CD4-positive, alpha-beta T cell (primary cell): ENCODE results near the gene MGAT5B. TPM values are rescaled to one million over a fixed set of nuclear protein-coding genes. Genes with fewer than 3 reads are reported as not detected.

Experiments
- ATAC-seq: fragments of 200-7000 bp; cut with Tn5 transposase; one replicate; pipeline ENCODE4 v1.10.0; 2022; ENCODE audit warnings: mild to moderate bottlenecking; ENCODE audit not compliant: poor library complexity
- CTCF ChIA-PET: fragments of 350-600 bp; sonication (Branson Sonifier 250); formaldehyde crosslinking; loops from one replicate; lab custom pipeline; 2021; ENCODE audit warnings: antibody characterized with exemption, inconsistent platforms; lab: Charles Lee
- POLR2A ChIA-PET: fragments of 350-600 bp; sonication (Branson Sonifier 250); formaldehyde crosslinking; loops from one replicate; lab custom pipeline; 2021; ENCODE audit warnings: antibody characterized with exemption, inconsistent platforms; lab: Charles Lee
- DNase-seq, 14 experiments: peaks; one replicate each; pipeline ENCODE4 v3.0.0-alpha.2; 2013 to 2020; ENCODE audit warnings: mixed read lengths in 2 of 14
- H3K27ac ChIP-seq, 2 donors: one replicate each; pipeline versions ENCODE4 v1.5.1 to v1.7.0; 2013; ENCODE audit warnings: low read length in 2 of 2, low read depth in 1 of 2, mild to moderate bottlenecking in 1 of 2
- H3K27me3 ChIP-seq, 2 experiments: 1 replicate in 1 of 2; 2 replicates in 1 of 2; pipeline versions ENCODE4 v1.6.1 to v1.7.0; 2013; ENCODE audit warnings: low read length in 2 of 2, control low read depth in 1 of 2, mild to moderate bottlenecking in 1 of 2, moderate library complexity in 1 of 2; ENCODE audit not compliant: insufficient read depth in 2 of 2, control insufficient read depth in 1 of 2
- H3K36me3 ChIP-seq: one replicate; pipeline ENCODE4 v1.6.1; 2013; ENCODE audit warnings: low read length, control low read depth; ENCODE audit not compliant: insufficient read depth
- H3K4me1 ChIP-seq: one replicate; pipeline ENCODE4 v1.6.1; 2013; ENCODE audit warnings: low read length, control low read depth; ENCODE audit not compliant: insufficient read depth
- H3K4me3 ChIP-seq: one replicate; pipeline ENCODE4 v1.5.1; 2013; ENCODE audit warnings: mild to moderate bottlenecking, low read length, moderate library complexity
- H3K9me3 ChIP-seq, 2 experiments: 1 replicate in 1 of 2; 2 replicates in 1 of 2; pipeline versions ENCODE4 v1.6.1 to v1.7.0; 2013; ENCODE audit warnings: low read length in 2 of 2, mild to moderate bottlenecking in 2 of 2, control low read depth in 1 of 2, moderate library complexity in 1 of 2; ENCODE audit not compliant: control insufficient read depth in 1 of 2, insufficient read depth in 1 of 2
- H3K27ac Mint-ChIP-seq: one replicate; pipeline ENCODE4 v1.8.0; 2020; ENCODE audit warnings: mixed read lengths
- H3K27me3 Mint-ChIP-seq: one replicate; pipeline ENCODE4 v1.8.0; 2021; ENCODE audit warnings: mixed read lengths
- H3K36me3 Mint-ChIP-seq: one replicate; pipeline ENCODE4 v1.8.0; 2021; ENCODE audit warnings: low read depth, mixed read lengths
- H3K4me1 Mint-ChIP-seq: one replicate; pipeline ENCODE4 v1.8.0; 2021; ENCODE audit warnings: low read depth, mixed read lengths
- H3K4me3 Mint-ChIP-seq: one replicate; pipeline ENCODE4 v1.8.0; 2020; ENCODE audit warnings: mild to moderate bottlenecking, mixed read lengths
- H3K9me3 Mint-ChIP-seq: one replicate; pipeline ENCODE4 v1.8.0; 2020; ENCODE audit warnings: mixed read lengths
- intact Hi-C, 2 experiments: fragments of 100-400 bp; cut with DNase I in 1 of 2; cut with micrococcal nuclease in 1 of 2; formaldehyde crosslinking; loops; one replicate each; pipeline versions ENCODE4 v1.15.1 to v1.9.0; 2023 to 2025; cut with DNase I, micrococcal nuclease
- total RNA-seq, 174 experiments: library from RNA in 2 of 174; stranded (reverse) in 2 of 174; gene quantifications; one replicate each; pipeline ENCODE4 v1.2.3 and lab custom pipeline; 2021 to 2026
- TF ChIP-seq, protein P1 (sequence below): fragments of 200-600 bp; IDR thresholded peaks from one replicate; pipeline ENCODE4 v1.8.0; 2022; ENCODE audit warnings: antibody characterized with exemption, mild to moderate bottlenecking

The MGAT5B gene
- total RNA-seq, 2 experiments from 2014 or later = 0.28 to 0.77 TPM

DNA sequence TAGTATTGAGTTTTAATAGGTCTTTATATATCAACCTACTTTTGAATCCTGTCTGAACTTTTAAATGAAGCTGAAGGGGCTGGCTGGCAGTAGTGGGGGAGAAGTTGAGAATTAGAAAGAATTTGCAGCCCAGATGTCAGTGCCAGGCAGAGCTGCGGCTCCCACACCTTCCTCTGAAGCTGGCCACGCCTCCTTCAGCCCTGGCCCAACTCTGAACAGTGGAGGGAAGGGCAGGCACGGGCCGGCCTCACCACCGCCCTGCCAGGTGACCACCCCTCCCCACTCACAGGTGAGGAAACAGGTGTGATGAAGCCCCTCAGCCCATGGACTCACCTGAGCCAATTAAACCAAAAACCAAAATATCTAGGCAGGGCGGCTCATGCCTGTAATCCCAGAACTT, 87.0 kb downstream of the MGAT5B start:
- no peaks in the 10 kb centered on the region for H3K36me3 ChIP-seq
- no peak overlapping the region for H3K4me3 ChIP-seq
- no peak for ATAC-seq
- H3K9me3 ChIP-seq = no peaks in the 10 kb centered on the region
- Mint-ChIP-seq H3K4me1 (no peaks in the 10 kb centered on the region), H3K27ac (no peak overlapping the region), H3K4me3 (no peak overlapping the region), H3K36me3 (no peaks in the 10 kb centered on the region), H3K9me3 (no peaks in the 10 kb centered on the region), H3K27me3 (no peaks in the 10 kb centered on the region)
- H3K4me1 ChIP-seq = no peaks in the 10 kb centered on the region
- POLR2A ChIA-PET = no interaction called here
- no peak for DNase-seq
- H3K27ac ChIP-seq = no peak overlapping the region
- CTCF ChIA-PET = no interaction called here
- H3K27me3 ChIP-seq = no peaks in the 10 kb centered on the region
- TF ChIP-seq, protein P1, sequence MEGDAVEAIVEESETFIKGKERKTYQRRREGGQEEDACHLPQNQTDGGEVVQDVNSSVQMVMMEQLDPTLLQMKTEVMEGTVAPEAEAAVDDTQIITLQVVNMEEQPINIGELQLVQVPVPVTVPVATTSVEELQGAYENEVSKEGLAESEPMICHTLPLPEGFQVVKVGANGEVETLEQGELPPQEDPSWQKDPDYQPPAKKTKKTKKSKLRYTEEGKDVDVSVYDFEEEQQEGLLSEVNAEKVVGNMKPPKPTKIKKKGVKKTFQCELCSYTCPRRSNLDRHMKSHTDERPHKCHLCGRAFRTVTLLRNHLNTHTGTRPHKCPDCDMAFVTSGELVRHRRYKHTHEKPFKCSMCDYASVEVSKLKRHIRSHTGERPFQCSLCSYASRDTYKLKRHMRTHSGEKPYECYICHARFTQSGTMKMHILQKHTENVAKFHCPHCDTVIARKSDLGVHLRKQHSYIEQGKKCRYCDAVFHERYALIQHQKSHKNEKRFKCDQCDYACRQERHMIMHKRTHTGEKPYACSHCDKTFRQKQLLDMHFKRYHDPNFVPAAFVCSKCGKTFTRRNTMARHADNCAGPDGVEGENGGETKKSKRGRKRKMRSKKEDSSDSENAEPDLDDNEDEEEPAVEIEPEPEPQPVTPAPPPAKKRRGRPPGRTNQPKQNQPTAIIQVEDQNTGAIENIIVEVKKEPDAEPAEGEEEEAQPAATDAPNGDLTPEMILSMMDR = no peak
- intact Hi-C loops = loop anchor here in 1 of 2 experiments (5.0 kb wide), 1 partner anchor 102 kb away; no protein-coding TSS in a partner anchor

DNA sequence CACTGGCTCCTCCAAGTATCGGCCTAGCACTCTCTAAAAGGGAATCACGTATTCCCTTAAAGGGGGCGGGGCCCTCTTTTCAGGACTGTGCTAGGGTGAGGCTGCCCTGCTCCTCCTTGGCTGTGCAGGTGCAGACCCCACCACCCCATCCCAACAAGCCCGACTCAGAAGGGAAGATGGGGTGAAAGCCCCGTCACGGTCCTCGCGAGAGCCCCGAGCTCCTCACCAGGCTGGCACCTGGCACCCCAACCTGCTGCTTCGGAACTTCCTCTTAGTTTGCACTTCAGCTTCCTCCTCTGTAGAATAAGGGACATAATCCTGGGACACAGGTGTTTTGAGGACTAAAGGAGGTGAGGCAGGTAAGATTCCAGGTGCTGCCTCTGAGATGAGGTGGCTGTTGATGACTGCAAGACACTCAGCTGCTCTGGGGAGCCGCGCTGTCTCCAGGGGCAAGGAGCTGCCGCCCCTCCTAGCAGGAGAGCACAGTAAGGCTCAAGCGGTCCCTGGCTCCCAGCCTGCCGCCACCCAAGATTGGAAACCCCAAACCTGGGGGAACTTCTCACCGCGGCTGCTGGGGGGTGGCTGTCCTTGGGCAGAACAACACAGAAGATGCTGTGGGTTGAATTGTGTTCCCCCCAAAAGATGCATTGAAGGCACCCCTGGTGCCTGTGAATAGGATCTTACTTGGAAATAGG, 88.8 kb downstream of the MGAT5B start:
- Histone ChIP-seq H3K27ac (no peak overlapping the region), H3K27me3 (no peaks in the 10 kb centered on the region), H3K4me3 (no peak overlapping the region), H3K9me3 (no peaks in the 10 kb centered on the region), H3K4me1 (no peaks in the 10 kb centered on the region), H3K36me3 (no peaks in the 10 kb centered on the region)
- DNase-seq (no peak), ATAC-seq (no peak)
- TF ChIP-seq, protein P1 = no peak
- H3K36me3 Mint-ChIP-seq = no peaks in the 10 kb centered on the region
- no peaks in the 10 kb centered on the region for H3K27me3 Mint-ChIP-seq
- no peak overlapping the region for H3K4me3 Mint-ChIP-seq
- H3K9me3 Mint-ChIP-seq = no peaks in the 10 kb centered on the region
- intact Hi-C loops = loop anchor here in 1 of 2 experiments (5.0 kb wide), 1 partner anchor 100 kb away; no protein-coding TSS in a partner anchor
- POLR2A ChIA-PET = no interaction called here
- H3K27ac Mint-ChIP-seq = no peak overlapping the region
- H3K4me1 Mint-ChIP-seq = no peaks in the 10 kb centered on the region
- CTCF ChIA-PET = interaction anchor here (0.7 kb wide), 1 partner anchor 850 kb away, joined by 3 read pairs; no protein-coding TSS in a partner anchor

DNA sequence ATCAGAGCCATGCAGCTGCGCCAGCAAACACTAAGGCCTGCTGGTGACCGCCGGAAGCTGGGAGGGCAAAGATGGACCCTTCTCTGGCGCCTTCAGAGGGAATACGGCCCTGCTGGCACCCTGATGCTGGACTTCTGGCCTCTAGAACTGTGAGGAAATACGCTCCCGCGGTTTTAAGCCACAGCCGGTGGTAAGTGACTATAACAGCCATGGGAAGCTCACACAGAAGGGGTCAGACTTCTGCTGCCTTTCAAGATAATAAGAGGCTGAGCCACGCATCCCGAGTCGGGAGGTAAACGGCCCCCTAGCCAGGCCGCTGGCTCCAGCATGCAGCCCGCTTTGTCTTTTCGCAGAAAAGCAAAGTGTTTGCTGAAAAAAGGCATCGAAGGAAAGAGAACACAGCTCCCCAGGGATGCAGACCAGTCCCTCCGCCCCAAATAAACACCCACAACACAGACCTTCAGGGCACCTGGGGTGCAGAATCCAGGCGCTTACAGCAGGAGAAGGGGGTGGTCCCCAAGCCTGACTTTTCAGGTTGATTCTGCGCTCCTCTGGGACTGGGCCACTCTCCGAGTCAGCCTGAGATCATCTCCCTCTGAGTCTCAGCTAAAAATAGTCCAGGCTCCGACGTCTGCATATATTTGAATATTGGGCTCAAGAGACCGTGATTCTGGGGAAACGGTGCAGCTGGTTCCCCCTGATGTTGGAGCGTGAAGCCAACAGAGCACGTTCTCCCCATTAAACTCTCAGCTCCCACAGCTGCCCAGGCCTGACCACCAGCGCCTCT, 89.7 kb downstream of the MGAT5B start:
- Mint-ChIP-seq H3K4me3 (no peak overlapping the region), H3K27me3 (no peaks in the 10 kb centered on the region), H3K36me3 (no peaks in the 10 kb centered on the region), H3K4me1 (no peaks in the 10 kb centered on the region), H3K9me3 (no peaks in the 10 kb centered on the region), H3K27ac (no peak overlapping the region)
- no peaks in the 10 kb centered on the region for H3K9me3 ChIP-seq
- intact Hi-C loops = loop anchor here in 1 of 2 experiments (5.0 kb wide), 1 partner anchor 99 kb away; no protein-coding TSS in a partner anchor
- no peak overlapping the region for H3K4me3 ChIP-seq
- ChIA-PET POLR2A (no interaction called here), CTCF (interaction anchor here (0.6 kb wide), 1 partner anchor 12 kb away, joined by 3 read pairs; no protein-coding TSS in a partner anchor)
- ATAC-seq (no peak), DNase-seq (no peak)
- no peaks in the 10 kb centered on the region for H3K36me3 ChIP-seq
- no peaks in the 10 kb centered on the region for H3K27me3 ChIP-seq
- no peak overlapping the region for H3K27ac ChIP-seq
- TF ChIP-seq, protein P1 = no peak
- no peaks in the 10 kb centered on the region for H3K4me1 ChIP-seq
